HCEC 1CT (cell line): ENCODE data around the gene GPR155.

Experiments used
- DNase-seq: peaks from one replicate; pipeline ENCODE4 v3.0.0-alpha.2; 2017

GPR155 gene

DNA sequence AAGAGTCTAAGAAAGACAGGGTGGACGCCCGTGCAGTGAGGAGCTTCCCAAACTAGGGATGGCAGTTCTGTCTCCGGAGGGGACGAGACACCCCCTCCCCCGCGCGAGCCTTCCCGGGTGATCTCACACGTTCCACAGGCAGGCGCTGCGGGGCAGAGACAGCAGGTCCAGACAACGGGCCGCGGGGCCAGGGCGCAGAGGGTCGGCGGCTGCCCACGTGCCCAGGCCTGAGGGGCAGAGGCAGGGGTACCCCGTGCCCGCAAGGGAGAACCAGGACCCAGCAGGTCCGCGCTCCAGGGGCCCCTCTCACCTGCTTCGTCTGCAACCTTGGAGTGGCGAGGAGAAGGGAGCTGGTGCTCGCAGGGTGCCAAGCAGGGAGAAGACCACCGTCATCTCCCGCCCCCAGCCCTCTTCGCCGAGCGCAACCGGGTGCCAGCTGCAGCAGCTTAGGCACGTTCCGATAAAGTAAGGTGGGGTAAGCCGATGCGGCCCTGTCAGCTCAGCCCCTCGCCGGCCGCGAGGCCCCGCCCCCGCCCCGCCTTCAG, at the start of gene GPR155:
GPR155 (minus strand) TSS at position 467 of the 545 bp plus-strand sequence. CDS start 5,073 bp downstream, outside the sequence.
- DNase-seq = peak; percentile 29

- no peak for DNase-seq
Observed at GRCh38 chr2:174535757-174536703, 49.2 kb upstream of the GPR155 start.

GRCh38 chr2:174535083-174535482, 48.3 kb upstream of the GPR155 start:
- DNase-seq = no peak

DNA sequence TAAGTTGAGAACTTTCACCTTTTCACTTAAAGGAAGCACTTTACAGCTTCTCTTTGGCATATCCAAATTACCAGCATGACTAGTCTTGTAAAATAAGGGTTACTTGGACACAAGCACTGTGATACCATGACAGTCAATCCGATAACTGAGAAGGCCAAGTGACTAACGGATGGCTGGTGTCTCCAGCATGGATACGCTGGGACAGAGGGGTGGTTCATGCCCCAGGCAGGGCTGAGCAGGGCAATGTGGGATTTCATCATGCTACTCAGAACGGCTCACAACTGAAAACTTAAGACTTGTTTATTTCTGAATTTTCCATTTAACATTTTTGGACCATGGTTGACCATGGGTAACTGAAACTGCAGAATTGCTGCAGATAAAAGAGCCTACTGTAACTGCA, 43.1 kb upstream of the GPR155 start:
- DNase-seq = no peak

DNA sequence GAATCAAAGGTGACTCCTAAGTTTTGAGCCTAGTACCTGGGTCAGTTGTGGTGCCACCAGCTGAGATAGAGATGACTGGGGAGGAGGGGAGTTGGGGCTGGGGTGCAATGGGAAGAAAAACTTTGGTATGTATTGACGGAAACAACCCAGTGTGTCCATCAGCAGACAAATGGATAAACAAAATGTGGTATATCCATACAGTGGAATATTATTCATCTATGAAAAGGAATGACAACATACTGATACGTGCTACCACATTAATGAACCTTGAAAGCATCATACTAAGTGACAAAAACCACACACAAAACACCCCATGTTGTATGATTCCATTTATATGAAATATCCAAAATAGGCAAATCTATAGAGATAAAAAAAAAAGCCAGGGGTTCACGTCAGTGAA, 41.1 kb upstream of the GPR155 start:
- no peak for DNase-seq

GRCh38 chr2:174527101-174527721, 40.4 kb upstream of the GPR155 start:
- no peak for DNase-seq

- DNase-seq = no peak
Observed at GRCh38 chr2:174524527-174524926, 37.7 kb upstream of the GPR155 start.

DNA sequence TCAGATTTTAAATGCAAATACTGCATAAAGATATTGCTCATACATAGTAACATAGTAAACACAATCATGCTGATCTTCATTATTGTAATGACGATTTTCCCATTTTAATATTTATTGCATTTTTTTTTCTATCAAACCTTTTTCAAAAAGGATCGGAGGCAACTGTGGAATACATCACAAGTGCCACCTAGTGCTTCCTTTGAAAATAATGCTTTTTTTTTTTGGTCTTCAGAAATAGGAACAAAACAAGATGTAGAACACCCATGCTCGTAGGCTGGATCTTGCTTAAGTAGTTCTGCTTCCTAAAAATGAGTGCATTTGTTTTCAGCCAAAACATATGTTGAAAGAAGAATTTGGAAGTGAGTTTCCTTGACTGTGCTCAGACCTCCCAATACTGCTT, 35.7 kb upstream of the GPR155 start:
- peak; percentile 7 for DNase-seq

DNA sequence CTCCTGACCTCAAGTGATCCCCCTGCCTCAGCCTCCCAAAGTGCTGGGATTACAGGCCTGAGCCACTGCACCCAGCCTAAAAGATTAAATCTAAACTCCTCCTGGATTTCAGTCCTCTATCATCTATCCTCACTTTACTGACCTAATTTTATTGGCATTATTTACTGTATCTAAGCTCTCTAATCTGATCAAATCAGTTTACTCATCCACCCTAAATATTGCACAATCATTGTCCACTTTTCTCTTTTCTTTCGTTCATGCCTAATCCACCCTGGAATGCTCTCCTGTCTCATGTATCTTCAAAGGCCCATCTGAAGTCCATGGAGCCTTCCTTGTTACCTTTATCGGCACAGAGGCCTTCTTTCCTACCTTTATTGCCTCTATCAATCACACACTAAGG, 31.6 kb upstream of the GPR155 start:
- no peak for DNase-seq

DNA sequence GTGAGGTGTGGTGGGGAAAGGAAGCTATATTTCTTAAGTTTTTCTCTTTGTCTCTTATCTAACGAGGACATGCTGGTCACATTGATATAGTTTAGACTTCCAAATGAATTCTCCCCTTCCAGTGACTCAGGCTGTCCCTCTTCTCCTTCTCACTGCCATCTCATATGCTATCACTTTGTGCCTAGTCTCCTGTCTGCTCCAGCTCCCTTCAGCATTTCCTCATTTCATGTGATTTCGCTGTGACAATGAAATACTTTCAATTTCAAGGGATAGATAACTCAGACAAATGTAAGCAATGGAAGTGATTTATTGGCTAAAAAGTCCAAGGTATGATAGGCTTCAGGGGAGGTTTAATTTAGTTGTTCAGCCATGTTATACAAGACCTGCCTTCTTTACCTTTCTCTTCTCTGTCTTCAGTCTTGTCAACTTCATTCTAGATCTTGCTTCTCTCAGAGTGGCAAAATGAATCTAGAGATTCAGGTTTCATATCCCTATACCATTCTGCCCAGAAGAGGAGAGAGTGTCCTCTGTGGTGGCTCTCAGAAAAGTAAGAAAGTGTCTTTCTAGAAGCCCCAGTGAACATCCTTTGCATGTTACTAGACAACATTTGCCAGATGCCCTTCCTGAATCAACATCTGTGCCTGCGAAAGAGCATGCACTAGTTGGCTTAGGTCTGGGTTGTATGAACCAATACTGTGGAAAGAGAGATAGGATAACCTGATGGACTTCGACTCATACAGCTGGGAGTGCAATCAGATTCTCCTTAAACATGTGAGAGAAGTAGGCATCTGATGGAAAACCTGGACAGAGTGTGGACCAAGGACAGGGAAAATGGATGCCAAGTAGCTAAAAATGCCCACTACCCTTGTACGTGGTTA, 29.9 kb upstream of the GPR155 start:
- DNase-seq = no peak

- DNase-seq = no peak
Observed at GRCh38 chr2:174512345-174512744, 25.5 kb upstream of the GPR155 start.

- DNase-seq = no peak
Observed at GRCh38 chr2:174511580-174512260, 24.9 kb upstream of the GPR155 start.

DNA sequence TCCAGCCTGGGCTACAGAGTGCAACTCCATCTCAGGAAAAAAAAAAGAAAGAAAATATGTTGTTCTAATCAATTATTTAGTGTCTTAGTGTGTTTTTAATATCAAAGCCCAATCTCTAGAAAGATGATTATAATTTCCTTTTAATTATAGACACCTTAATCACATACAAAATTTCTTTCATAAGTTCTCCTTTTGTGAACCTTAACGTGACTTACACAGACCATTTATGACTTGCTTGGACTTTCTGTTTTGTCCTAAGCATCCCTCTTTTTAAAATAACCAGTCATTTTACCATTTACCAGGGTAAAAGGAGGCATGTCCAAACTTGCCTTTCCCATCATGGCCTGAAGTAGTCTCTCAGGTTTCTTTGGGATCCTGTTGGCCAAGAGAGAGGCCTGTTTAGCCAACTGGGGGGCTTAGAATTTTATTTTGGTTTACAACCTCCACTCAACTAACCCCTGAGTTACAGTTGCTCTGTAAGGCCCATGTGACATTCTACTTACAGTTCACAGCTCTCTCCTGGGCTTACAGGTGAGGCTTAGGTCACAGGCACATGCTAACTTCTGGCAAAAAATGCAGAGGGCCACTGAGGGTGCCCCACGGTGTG, 23.9 kb upstream of the GPR155 start:
- DNase-seq = no peak

GRCh38 chr2:174503161-174503809, 16.5 kb upstream of the GPR155 start:
- no peak for DNase-seq

DNA sequence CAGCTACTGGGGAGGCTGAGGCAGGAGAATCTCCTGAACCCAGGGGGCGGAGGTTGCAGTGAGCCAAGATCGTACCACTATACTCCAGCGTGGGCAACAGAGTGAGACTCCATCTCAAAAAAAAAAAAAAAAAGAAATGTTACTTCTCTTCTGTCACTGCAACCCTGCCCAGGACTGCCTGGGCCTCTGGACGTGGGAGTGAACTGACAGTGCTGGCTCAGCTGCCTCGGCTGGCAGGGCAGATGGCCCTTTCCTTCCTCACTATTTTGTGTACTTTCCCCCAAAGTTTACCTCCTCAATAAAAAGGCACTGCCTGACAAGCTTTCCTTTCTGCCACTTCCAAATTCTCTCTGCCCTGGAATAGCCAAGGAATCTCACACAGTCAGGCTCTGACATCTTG, 12.5 kb upstream of the GPR155 start:
- no peak for DNase-seq

DNA sequence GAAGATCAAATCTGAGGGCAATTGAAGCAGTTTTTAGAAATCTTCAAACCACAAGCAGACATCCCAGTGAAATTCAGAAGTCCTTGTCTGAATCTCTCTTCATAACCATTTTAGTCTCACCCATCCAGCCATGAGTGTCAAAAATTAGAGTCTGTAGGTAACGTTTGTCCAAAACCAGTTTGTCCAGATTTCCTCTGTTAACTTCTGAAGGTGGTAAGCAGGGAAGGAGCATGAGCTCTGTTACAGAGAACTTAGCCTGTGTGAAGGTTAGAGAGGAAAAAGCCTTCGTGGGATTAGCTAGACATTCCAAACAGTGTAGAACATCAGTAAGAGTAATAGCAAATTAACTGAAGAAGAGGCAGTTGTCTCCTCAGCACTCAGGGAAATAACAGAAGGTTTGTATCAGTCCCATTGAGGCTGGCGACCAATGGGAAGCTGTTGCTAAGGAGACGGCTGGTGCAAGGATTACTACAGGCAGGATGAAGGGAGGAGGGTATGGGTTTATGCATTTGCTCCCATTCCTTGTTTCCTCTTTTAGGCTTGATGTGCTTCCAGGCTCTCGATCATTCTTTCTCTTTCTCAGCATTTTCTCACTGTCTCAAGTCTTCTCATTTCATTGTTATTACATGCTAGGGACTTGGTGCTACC, 8.7 kb upstream of the GPR155 start:
- DNase-seq = no peak

DNA sequence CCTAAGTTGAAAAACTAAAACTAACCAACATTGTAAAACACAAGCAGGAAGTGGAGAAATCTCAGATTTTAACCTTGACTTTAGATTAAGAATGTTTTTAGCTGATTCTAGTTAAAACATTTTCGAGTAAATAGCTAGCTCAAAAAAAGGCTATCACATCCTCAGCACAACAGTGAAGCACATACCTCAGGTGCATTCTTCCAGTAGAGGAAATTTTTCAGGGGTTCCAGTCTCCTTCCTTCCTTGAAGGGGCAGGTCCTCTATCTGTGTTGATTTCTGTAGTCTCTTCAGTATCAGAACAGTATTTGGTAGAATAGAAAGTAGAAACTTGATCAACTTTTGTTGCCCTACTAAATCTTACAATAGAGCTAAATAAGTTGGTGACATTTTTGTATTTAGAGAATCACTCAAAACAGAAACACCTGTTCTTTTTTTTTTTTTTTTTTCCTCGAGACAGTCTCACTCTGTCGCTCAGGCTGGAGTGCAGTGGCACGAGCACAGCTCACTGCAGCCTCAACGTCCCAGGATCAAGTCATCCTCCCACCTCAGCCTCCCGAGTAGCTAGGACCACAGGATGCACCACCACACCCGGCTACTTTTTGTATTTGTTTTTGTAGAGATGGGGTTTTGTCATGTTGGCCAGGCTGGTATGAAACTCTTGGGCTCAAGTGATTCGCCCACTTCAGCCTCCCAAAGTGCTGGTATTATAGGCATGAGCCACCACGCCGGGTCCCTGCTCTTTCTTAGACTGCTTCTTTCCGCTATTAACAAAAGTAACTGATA, 6.9 kb upstream of the GPR155 start:
- no peak for DNase-seq

- no peak for DNase-seq
Observed at GRCh38 chr2:174492963-174493431, 6.2 kb upstream of the GPR155 start.

GRCh38 chr2:174491947-174492346, 5.1 kb upstream of the GPR155 start:
- no peak for DNase-seq

- no peak for DNase-seq
Observed at GRCh38 chr2:174490051-174490450, 3.2 kb upstream of the GPR155 start.
